PFSK-1 (cell line): Measurements from ENCODE around the gene OMD.

Source experiments
- POLR2AphosphoS5 ChIP-seq: IDR thresholded peaks from 2 replicates; pipeline ENCODE4 v1.6.1; 2012; ENCODE audit warnings: low read depth, mild to moderate bottlenecking, control low read depth, low read length, moderate library complexity
- REST ChIP-seq, 2 experiments: IDR thresholded peaks; 2 replicates each; pipeline versions ENCODE4 v1.6.1 to v1.8.0; 2011 to 2012; ENCODE audit warnings: low read depth in 2 of 2, low read length in 2 of 2, control low read depth in 1 of 2, inconsistent platforms in 1 of 2, mild to moderate bottlenecking in 1 of 2, moderate library complexity in 1 of 2; ENCODE audit not compliant: insufficient read depth in 1 of 2
- TAF1 ChIP-seq: IDR thresholded peaks from 2 replicates; pipeline ENCODE4 v1.6.1; 2012; ENCODE audit warnings: low read length, control low read depth, borderline replicate concordance; ENCODE audit not compliant: insufficient read depth

DNA sequence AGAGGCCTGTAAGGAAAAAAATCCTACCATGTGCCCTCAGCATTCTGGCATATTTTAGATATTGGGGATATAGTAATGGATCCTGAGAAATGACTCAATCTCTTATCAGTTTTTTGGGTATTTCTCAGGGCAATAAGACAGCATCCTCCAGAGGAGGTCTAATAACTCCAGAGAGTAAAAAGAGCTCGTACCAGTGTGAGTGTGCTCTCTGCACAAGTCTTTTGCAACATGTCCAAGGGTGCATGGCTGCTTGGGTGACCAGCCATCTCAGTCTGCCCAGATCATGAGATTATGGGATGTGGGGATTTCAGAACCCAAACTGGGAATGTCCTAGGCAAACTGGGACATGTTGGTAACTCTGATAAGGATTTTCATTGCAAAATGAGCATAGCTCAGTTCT lies 42.8 kb upstream of the OMD start:
- TF ChIP-seq POLR2AphosphoS5 (no peak), REST (IDR thresholded peaks at IDR 0.05; ENCODE audit: insufficient read depth in 1 of 2, low read depth in 2 of 2, low read length in 2 of 2) (no peak), TAF1 (no peak)
